Skeletal muscle tissue (tissue), 5 donors: ENCODE measurements around the gene WLS. TPM values are rescaled to one million over a fixed set of nuclear protein-coding genes. Genes with fewer than 3 reads are reported as not detected.
A peak's percentile ranks its signal among the peaks of the same experiment; 100 is the strongest.

Experiments used
- H3K27ac ChIP-seq: one replicate; pipeline ENCODE4 v1.7.0; 2013; ENCODE audit warnings: mild to moderate bottlenecking, low read depth, low read length, inconsistent platforms
- H3K27me3 ChIP-seq, 3 donors: one replicate each; pipeline ENCODE4 v1.7.0; 2013; ENCODE audit warnings: low read length in 3 of 3; ENCODE audit not compliant: control insufficient read depth in 3 of 3, insufficient read depth in 3 of 3
- H3K36me3 ChIP-seq, 3 donors: one replicate each; pipeline ENCODE4 v1.7.0; 2013; ENCODE audit warnings: low read length in 3 of 3; ENCODE audit not compliant: control insufficient read depth in 3 of 3, insufficient read depth in 3 of 3
- H3K4me1 ChIP-seq, 3 donors: one replicate each; pipeline ENCODE4 v1.7.0; 2013; ENCODE audit warnings: low read length in 3 of 3, mild to moderate bottlenecking in 3 of 3; ENCODE audit not compliant: control insufficient read depth in 3 of 3, insufficient read depth in 3 of 3
- H3K4me3 ChIP-seq, 3 donors: one replicate each; pipeline ENCODE4 v1.7.0; 2013; ENCODE audit warnings: low read length in 3 of 3
- H3K9ac ChIP-seq, 3 donors: one replicate each; pipeline ENCODE4 v1.7.0; 2013; ENCODE audit warnings: low read length in 3 of 3, mild to moderate bottlenecking in 3 of 3, moderate library complexity in 2 of 3, low read depth in 1 of 3
- H3K9me3 ChIP-seq, 3 donors: one replicate each; pipeline ENCODE4 v1.7.0; 2013; ENCODE audit warnings: low read length in 3 of 3; ENCODE audit not compliant: control insufficient read depth in 3 of 3
- small RNA-seq: library from RNA; depleted of rRNA; stranded (forward); fragments of <200 nt; gene quantifications from one replicate; pipeline ENCODE3, GENCODE V24; 2014
- total RNA-seq: library from RNA; depleted of rRNA; stranded (reverse); fragments of >200 nt; gene quantifications from one replicate; pipeline ENCODE4 v1.2.3, GENCODE V29; 2014
- donor health status: Osteomylitis.

Gene WLS
- total RNA-seq, 1 donor from 2014 or later: 68.9 TPM

DNA sequence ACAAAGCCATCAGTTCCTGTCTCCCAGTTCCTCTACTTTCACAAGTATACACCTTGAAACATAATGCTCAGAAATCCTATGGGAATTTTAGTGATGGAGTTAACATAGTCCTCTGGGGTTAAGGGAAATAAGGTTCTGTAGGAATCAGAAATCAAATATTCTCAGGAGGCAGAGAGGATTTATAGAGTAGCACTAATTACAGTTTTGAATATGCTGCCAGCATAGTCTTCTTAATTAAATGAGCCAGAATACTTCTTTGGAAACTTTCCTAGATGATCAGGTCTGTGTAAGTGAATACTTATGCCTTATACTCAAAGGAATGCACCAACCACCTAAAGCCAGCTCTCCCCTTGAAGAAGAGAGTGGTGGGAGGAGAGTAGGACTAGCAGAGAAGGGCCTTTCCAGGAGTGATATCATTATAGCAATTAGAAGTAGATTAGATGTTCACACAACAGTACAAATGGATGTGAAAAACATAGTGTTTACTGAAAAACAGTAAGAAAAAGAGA lies 150.5 kb downstream of the WLS start:
- H3K9me3 ChIP-seq: no peaks in the 10 kb centered on the region
- H3K27ac ChIP-seq: no peak overlapping the region
- no peaks in the 10 kb centered on the region for H3K4me1 ChIP-seq
- no peaks in the 10 kb centered on the region for H3K27me3 ChIP-seq
- no peak overlapping the region for H3K9ac ChIP-seq
- no peaks in the 10 kb centered on the region for H3K36me3 ChIP-seq
- H3K4me3 ChIP-seq: no peak overlapping the region

DNA sequence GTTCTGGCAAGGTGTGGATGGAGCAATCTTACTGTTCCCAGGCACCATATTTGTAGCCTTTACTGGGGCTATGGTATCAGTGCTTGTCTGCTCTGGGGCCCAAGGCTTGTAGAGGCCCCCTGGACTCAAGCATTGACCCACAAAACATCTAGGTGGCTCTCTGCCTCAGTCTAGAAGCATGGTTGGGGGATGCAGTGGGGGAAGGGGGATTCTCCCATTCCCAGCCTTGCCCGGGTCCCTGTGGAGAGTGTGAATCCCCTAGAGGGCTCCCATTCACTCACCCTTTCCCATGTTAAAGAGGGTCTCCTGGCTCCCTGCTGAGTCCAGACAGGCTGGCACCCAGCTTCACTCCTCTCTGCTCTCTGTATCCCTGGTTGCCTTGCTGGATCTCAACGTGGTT lies 153.7 kb downstream of the WLS start:
- H3K4me3 ChIP-seq: no peak overlapping the region
- no peaks in the 10 kb centered on the region for H3K27me3 ChIP-seq
- H3K9ac ChIP-seq: no peak overlapping the region
- H3K36me3 ChIP-seq: no peaks in the 10 kb centered on the region
- no peaks in the 10 kb centered on the region for H3K4me1 ChIP-seq
- H3K9me3 ChIP-seq: no peaks in the 10 kb centered on the region
- no peak overlapping the region for H3K27ac ChIP-seq

Small RNA genes within 50 kb of the gene (small RNA-seq; reads per million reads assigned to genes)
- not detected for gene COX6B1P7
- gene MIR1262: 0.39 reads per million, percentile 50 among the genes with 10 or more reads in this experiment

Other genes with a start within 250 kb of the WLS start
- gene DIRAS3, start 181.9 kb downstream of the WLS start, total RNA-seq: 1.6 TPM
- not detected for gene RPE65, start 217.4 kb upstream of the WLS start, total RNA-seq